HEK293T (cell line): ENCODE measurements around the gene PRKAG2.
"Not testable (repeated sequence)": the region's sequence is repeated elsewhere in the genome, so short reads cannot be mapped to it uniquely, and the experiment has no call there.

ENCODE experiments used
- CTCF ChIA-PET: fragments of 350-600 bp; formaldehyde crosslinking; extraction: SDS; loops from one replicate; lab custom pipeline; 2021; ENCODE audit warnings: antibody characterized with exemption, inconsistent platforms; lab: Yijun Ruan, JAX
- POLR2A ChIA-PET: fragments of 350-600 bp; formaldehyde crosslinking; extraction: SDS; loops from one replicate; lab custom pipeline; 2020; ENCODE audit warnings: antibody characterized with exemption, inconsistent platforms; lab: Yijun Ruan, JAX
- DNase-seq: peaks from one replicate; pipeline ENCODE4 v3.0.0; 2012; ENCODE audit warnings: mixed read lengths; ENCODE audit errors: extremely low spot score
- ARNT ChIP-seq: fragments of 450-650 bp; IDR thresholded peaks from 2 replicates; pipeline ENCODE4 v1.6.1; 2017; ENCODE audit warnings: mild to moderate bottlenecking
- BHLHE40 ChIP-seq: fragments of 450-650 bp; IDR thresholded peaks from 2 replicates; pipeline ENCODE4 v1.6.1; 2016; ENCODE audit warnings: mild to moderate bottlenecking, moderate library complexity, borderline replicate concordance
- CTBP1 ChIP-seq: fragments of 450-650 bp; IDR thresholded peaks from 2 replicates; pipeline ENCODE4 v1.6.1; 2016; ENCODE audit warnings: borderline replicate concordance
- ELF4 ChIP-seq: fragments of 450-650 bp; IDR thresholded peaks from 2 replicates; pipeline ENCODE4 v1.6.1; 2017; ENCODE audit warnings: antibody characterized with exemption
- FOXA1 ChIP-seq: fragments of 450-650 bp; IDR thresholded peaks from 2 replicates; pipeline ENCODE4 v1.6.1; 2016; ENCODE audit warnings: mild to moderate bottlenecking
- FOXK2 ChIP-seq: fragments of 450-650 bp; IDR thresholded peaks from 2 replicates; pipeline ENCODE4 v1.6.1; 2016; ENCODE audit warnings: mild to moderate bottlenecking
- FOXM1 ChIP-seq: fragments of 450-650 bp; IDR thresholded peaks from 2 replicates; pipeline ENCODE4 v1.6.1; 2017; ENCODE audit warnings: mild to moderate bottlenecking, borderline replicate concordance
- HDGF ChIP-seq: fragments of 450-650 bp; IDR thresholded peaks from 2 replicates; pipeline ENCODE4 v1.6.1; 2017; ENCODE audit warnings: antibody characterized with exemption, borderline replicate concordance
- L3MBTL2 ChIP-seq: fragments of 450-650 bp; conservative IDR thresholded peaks from 2 replicates; pipeline ENCODE4 v1.6.1; 2016; ENCODE audit warnings: mild to moderate bottlenecking
- LEF1 ChIP-seq: fragments of 450-650 bp; IDR thresholded peaks from 2 replicates; pipeline ENCODE4 v1.6.1; 2017; ENCODE audit warnings: mild to moderate bottlenecking, borderline replicate concordance
- NFRKB ChIP-seq: fragments of 450-650 bp; IDR thresholded peaks from 2 replicates; pipeline ENCODE4 v1.6.1; 2016; ENCODE audit warnings: mild to moderate bottlenecking, moderate library complexity
- SP1 ChIP-seq: fragments of 450-650 bp; IDR thresholded peaks from 2 replicates; pipeline ENCODE4 v1.6.1; 2017
- SUZ12 ChIP-seq: fragments of 450-650 bp; IDR thresholded peaks from 2 replicates; pipeline ENCODE4 v1.6.1; 2016; ENCODE audit warnings: mild to moderate bottlenecking
- TARDBP ChIP-seq: fragments of 450-650 bp; IDR thresholded peaks from 2 replicates; pipeline ENCODE4 v1.6.1; 2016
- ZNF384 ChIP-seq: fragments of 450-650 bp; IDR thresholded peaks from 2 replicates; pipeline ENCODE4 v1.6.1; 2016
- TF ChIP-seq, protein P1 (sequence below): fragments of 450-650 bp; IDR thresholded peaks from 2 replicates; pipeline ENCODE4 v1.6.1; 2016

Gene PRKAG2

DNA sequence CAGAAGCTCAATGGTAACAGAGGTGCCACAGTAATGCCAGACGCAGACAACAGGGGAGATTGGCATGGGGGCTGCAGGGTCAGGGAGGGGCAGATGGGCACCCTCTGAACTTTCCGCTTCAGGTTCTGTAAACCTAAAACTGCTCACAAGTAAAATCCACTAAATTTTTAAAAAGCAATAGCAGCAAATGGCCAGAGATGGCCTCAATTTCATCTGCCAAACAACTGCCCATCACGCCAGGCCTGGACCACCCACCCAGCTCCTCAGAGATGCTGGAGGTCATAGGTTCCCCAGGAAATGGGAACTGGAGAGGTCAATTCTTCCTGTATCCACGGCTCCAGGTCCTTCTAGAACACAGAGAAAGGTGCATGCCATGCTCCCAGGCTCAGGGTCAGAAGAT lies 76.1 kb downstream of the PRKAG2 start:
- no peak for DNase-seq
- POLR2A ChIA-PET = no interaction called here
- CTCF ChIA-PET = interaction anchor here (0.6 kb wide), 1 partner anchor 49 kb away, joined by 3 read pairs; no protein-coding TSS in a partner anchor
- no peak for TF ChIP-seq CTBP1
- no peak for TF ChIP-seq SUZ12
- no peak for TF ChIP-seq LEF1
- no peak for TF ChIP-seq BHLHE40
- TF ChIP-seq, protein P1, sequence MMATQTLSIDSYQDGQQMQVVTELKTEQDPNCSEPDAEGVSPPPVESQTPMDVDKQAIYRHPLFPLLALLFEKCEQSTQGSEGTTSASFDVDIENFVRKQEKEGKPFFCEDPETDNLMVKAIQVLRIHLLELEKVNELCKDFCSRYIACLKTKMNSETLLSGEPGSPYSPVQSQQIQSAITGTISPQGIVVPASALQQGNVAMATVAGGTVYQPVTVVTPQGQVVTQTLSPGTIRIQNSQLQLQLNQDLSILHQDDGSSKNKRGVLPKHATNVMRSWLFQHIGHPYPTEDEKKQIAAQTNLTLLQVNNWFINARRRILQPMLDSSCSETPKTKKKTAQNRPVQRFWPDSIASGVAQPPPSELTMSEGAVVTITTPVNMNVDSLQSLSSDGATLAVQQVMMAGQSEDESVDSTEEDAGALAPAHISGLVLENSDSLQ = no peak
- no peak for TF ChIP-seq ARNT
- no peak for TF ChIP-seq FOXM1
- TF ChIP-seq FOXK2 = no peak
- no peak for TF ChIP-seq L3MBTL2

DNA sequence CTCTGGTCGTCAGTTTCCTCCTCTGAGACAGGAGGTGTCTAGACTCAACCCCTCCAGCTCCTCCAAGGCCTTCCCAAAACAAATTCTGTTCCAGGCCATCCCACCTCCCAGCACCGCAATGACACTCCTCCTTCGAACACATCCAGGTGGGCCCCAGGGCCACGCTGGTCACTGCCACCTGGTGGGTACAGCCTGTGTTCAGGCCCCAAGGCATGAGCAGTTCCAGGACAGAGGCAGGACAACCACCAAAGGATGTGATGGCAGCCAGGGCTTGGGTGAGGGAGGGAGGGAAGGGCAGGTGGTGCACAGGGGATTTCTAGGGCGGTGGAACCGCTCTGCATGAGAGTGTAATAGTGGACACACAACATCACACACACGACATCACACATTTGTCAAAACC lies 76.5 kb downstream of the PRKAG2 start:
- POLR2A ChIA-PET = no interaction called here
- CTCF ChIA-PET = interaction anchor here (0.6 kb wide), 1 partner anchor 50 kb away, joined by 3 read pairs; no protein-coding TSS in a partner anchor

DNA sequence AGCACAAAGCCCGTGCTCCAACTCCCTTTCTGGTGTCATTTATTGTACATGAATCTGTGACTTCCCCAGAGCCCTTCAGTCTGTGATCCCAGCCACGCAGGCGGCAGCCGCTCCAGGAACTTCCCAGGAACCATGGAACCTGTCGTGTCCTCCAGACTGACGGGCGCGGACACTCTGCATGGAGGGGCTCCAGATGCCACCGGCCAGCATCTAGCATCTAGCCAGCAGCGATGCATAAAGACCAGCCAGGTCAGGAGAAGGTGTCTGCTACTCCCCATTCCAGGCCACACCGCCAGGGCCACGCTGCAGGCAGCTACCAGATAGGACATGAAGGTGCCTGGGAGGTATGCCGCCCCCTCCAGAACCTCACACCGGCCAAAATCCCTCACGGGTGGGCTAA lies 77.4 kb downstream of the PRKAG2 start:
- POLR2A ChIA-PET = no interaction called here
- no peak for DNase-seq
- no peak for TF ChIP-seq CTBP1
- TF ChIP-seq ARNT = no peak
- TF ChIP-seq ELF4 = no peak
- TF ChIP-seq HDGF = no peak
- no peak for TF ChIP-seq FOXM1
- TF ChIP-seq BHLHE40 = no peak
- no peak for TF ChIP-seq ZNF384
- no peak for TF ChIP-seq SUZ12
- TF ChIP-seq LEF1 = no peak
- CTCF ChIA-PET = no interaction called here

More for the DNA sequence above, 76.5 kb downstream of the PRKAG2 start:
- TF ChIP-seq CTBP1 (no peak), L3MBTL2 (no peak), NFRKB (no peak), TARDBP (no peak), SUZ12 (no peak), SP1 (no peak), ZNF384 (no peak), FOXA1 (no peak), BHLHE40 (no peak), LEF1 (no peak), FOXK2 (no peak), FOXM1 (no peak), HDGF (no peak), ELF4 (no peak), ARNT (no peak)
- TF ChIP-seq, protein P1 = no peak
- DNase-seq = no peak

DNA sequence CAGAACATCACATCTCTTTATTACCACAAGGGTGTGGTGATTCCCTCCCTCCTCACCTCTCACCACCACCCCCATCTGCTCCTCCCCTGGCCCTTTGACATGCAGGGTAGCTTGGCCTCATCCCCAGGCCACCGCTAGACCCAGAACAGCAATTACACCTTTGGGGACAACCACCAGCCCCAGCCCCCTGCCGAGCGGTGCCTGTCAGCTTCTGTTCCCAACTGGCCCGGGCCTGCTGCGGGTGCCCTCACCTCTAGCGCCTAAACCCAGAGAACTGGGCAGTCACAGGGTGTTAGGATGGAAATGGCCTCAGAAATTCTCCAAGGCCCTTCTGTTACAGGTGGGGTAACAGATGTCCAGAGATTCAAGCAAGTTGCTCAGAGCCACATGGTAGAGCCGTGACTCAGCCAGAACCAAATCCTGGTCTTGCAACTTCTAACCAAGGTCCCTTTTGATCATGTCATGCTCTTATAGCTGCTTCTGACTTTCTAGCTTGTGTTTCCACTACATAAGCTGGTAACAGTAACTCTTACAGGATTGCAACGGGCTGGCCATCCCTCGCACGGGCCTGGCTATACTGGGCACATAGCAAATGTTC lies 78.0 kb downstream of the PRKAG2 start:
- no peak for DNase-seq
- no peak for TF ChIP-seq ZNF384
- TF ChIP-seq HDGF = no peak
- TF ChIP-seq BHLHE40 = no peak
- TF ChIP-seq CTBP1 = no peak
- no peak for TF ChIP-seq ELF4
- no peak for TF ChIP-seq FOXM1
- no peak for TF ChIP-seq L3MBTL2
- no peak for TF ChIP-seq FOXK2
- TF ChIP-seq LEF1 = no peak
- no peak for TF ChIP-seq ARNT
- TF ChIP-seq TARDBP = no peak
- no peak for TF ChIP-seq NFRKB
- CTCF ChIA-PET = interaction anchor here (0.5 to 1.4 kb wide), 3 partner anchors 15 to 39 kb away, joined by 3 read pairs; no protein-coding TSS in a partner anchor
- POLR2A ChIA-PET = no interaction called here

DNA sequence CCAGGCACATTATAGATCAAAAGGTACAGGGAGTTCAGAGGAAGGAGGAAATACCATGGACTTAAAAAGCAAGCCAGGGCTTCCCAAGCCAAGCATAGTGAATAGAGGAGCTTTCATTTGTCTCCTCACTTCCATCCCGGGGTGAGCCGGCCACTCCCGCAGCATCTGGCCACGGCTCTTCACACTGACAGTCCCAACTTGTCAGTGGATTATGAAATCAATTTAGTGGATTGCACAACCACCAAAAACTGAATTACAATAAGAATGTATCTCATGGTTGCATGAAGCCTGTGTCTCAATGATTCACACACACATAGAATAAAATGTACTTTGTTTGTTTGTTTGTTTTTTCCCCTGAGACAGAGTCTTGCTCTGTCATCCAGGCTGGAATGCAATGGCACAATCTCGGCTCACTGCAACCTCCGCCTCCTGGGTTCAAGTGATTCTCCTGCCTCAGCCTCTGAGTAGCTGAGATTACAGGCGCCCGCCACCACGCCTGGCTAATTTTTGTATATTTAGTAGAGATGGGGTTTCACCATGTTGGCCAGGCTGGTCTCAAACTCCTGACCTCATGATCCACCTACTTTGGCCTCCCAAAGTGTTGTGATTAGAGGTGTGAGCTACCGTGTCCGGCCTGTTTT lies 79.1 kb downstream of the PRKAG2 start:
- DNase-seq, POLR2A ChIA-PET: not testable (repeated sequence)
- CTCF ChIA-PET = interaction anchor here (0.6 to 1.4 kb wide), 3 partner anchors 14 to 386 kb away, joined by 3 to 4 read pairs (median 3); no protein-coding TSS in a partner anchor

DNA sequence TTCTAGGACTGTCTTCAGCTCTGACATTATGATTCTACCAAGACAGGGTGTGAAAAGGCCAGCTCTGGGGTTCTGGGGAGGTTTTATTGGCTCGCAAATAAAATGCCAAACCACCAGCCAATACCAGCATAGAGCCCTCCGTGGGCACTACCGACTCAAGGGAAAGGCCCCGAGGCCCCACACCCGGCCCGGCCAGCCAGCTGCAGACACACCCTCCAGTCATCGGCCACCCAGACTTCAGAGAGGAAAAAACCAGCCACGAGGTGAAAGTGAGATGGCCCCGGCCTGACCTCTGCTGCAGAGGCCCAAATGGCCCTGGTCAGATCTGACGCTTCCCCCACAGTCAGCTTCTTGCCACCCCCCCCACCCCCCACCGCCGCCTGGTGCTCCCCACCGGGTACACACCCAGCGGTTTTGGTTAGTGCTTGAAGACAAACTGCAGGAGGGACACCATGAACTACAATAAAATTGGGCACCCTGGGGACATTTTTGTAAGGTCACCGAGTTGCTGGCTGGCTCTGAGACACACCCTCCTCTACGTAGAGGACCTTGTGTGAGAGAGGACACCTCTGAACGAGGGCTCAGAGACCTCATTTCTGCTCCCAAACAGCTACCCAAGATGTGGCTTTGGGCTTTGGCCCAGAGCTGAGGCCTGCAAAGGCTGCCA lies 79.9 kb downstream of the PRKAG2 start:
- DNase-seq = no peak
- ChIA-PET CTCF (interaction anchor here (0.6 to 1.6 kb wide), 2 partner anchors 14 to 385 kb away, joined by 4 to 11 read pairs; no protein-coding TSS in a partner anchor), POLR2A (no interaction called here)
- TF ChIP-seq HDGF (no peak), L3MBTL2 (no peak), ZNF384 (no peak), NFRKB (no peak), SUZ12 (no peak), BHLHE40 (no peak), FOXK2 (no peak), FOXM1 (no peak), ELF4 (no peak), SP1 (no peak), TARDBP (no peak), CTBP1 (no peak)
